Activated naive CD4-positive, alpha-beta T cell treated with anti-CD3 and anti-CD28 coated beads, Interleukin-2, amount 10 ng/mL, durations not matched to agents 5 hours and 36 hours (primary cell): ENCODE results near the gene OLFML1. TPM values are rescaled to one million over a fixed set of nuclear protein-coding genes. Genes with fewer than 3 reads are reported as not detected.

Source experiments
- total RNA-seq, 2 experiments: library from RNA; stranded (reverse); gene quantifications; one replicate each; pipeline ENCODE4 v1.2.3, GENCODE V29; 2021

OLFML1 gene
- not detected for total RNA-seq

GRCh38 chr11:7485186-7486097, at the start of gene OLFML1:
Gene OLFML1, plus strand, starts transcription at chr11:7485506. Its CDS starts 370 bp downstream, at chr11:7485876.

GRCh38 chr11:7513234-7514098, 28.2 kb downstream of the OLFML1 start, which contains the start of gene PPFIBP2:
Gene PPFIBP2, plus strand, starts transcription at chr11:7513999. Its CDS starts 35,477 bp downstream, at chr11:7549476.

Other genes with a start within 250 kb of the OLFML1 start
- not detected for gene SYT9, start 233.6 kb upstream of the OLFML1 start, total RNA-seq
- gene PPFIBP2, start 28.5 kb downstream of the OLFML1 start, total RNA-seq = 10 to 100 TPM; 34.1 to 37.2 TPM
- under 1 TPM; 0.81 to 0.84 TPM for gene CYB5R2, start 188.0 kb downstream of the OLFML1 start, total RNA-seq
- not detected for gene OVCH2, start 221.0 kb downstream of the OLFML1 start, total RNA-seq